Neural progenitor cell (in vitro differentiated cells): Measurements from ENCODE around the gene ETAA1.

Experiments used
- CTCF ChIP-seq: fragments of 200-600 bp; sonication (generic); IDR thresholded peaks from 2 replicates; pipeline ENCODE4 v1.5.1; 2017; ENCODE audit warnings: antibody characterized with exemption, mild to moderate bottlenecking
- EZH2 ChIP-seq: fragments of 200-600 bp; sonication (generic); IDR thresholded peaks from 2 replicates; pipeline ENCODE4 v1.6.1; 2017; ENCODE audit warnings: antibody characterized with exemption, mild to moderate bottlenecking, moderate library complexity

- TF ChIP-seq EZH2 (no peak), CTCF (no peak)
Observed at GRCh38 chr2:67389788-67390187, 7.3 kb upstream of the ETAA1 start.
